RWPE2 (cell line): ENCODE measurements around the gene PRSS27.

Experiments
- ATAC-seq: fragments of 200-7000 bp; cut with Tn5 transposase; 3 replicates; pipeline ENCODE4 v1.9.1; 2021; ENCODE audit warnings: low read depth
- DNase-seq: peaks from one replicate; pipeline ENCODE4 v3.0.0-alpha.2; 2020; ENCODE audit warnings: low spot score
- H3K27ac ChIP-seq: fragments of 450-650 bp; 2 replicates; pipeline ENCODE4 v1.5.1; 2017; ENCODE audit warnings: mild to moderate bottlenecking; ENCODE audit not compliant: poor library complexity, severe bottlenecking
- H3K27me3 ChIP-seq: fragments of 250-450 bp; sonication (Bioruptor Pico); 2 replicates; pipeline ENCODE4 v1.5.1; 2021; ENCODE audit warnings: mild to moderate bottlenecking, moderate library complexity; ENCODE audit not compliant: insufficient read depth, poor library complexity, severe bottlenecking
- H3K36me3 ChIP-seq: fragments of 250-450 bp; sonication (Bioruptor Pico); 2 replicates; pipeline ENCODE4 v1.5.1; 2020; ENCODE audit warnings: low read depth, mild to moderate bottlenecking, moderate library complexity
- H3K4me1 ChIP-seq: fragments of 250-450 bp; sonication (Bioruptor Pico); 2 replicates; pipeline ENCODE4 v1.5.1; 2021; ENCODE audit warnings: mild to moderate bottlenecking, moderate library complexity; ENCODE audit not compliant: insufficient read depth, poor library complexity, severe bottlenecking
- H3K4me3 ChIP-seq: fragments of 250-450 bp; sonication (Bioruptor Pico); 2 replicates; pipeline ENCODE4 v1.5.1; 2021; ENCODE audit warnings: mild to moderate bottlenecking, moderate library complexity; ENCODE audit not compliant: severe bottlenecking
- H3K9me3 ChIP-seq: fragments of 250-450 bp; sonication (Bioruptor Pico); 2 replicates; pipeline ENCODE4 v1.5.1; 2021; ENCODE audit warnings: mild to moderate bottlenecking, moderate library complexity; ENCODE audit not compliant: severe bottlenecking
- CTCF ChIP-seq: fragments of 450-650 bp; IDR thresholded peaks from one replicate; pipeline ENCODE4 v1.5.1; 2017; ENCODE audit warnings: mild to moderate bottlenecking, moderate library complexity; ENCODE audit not compliant: poor library complexity, severe bottlenecking

PRSS27 gene

DNA sequence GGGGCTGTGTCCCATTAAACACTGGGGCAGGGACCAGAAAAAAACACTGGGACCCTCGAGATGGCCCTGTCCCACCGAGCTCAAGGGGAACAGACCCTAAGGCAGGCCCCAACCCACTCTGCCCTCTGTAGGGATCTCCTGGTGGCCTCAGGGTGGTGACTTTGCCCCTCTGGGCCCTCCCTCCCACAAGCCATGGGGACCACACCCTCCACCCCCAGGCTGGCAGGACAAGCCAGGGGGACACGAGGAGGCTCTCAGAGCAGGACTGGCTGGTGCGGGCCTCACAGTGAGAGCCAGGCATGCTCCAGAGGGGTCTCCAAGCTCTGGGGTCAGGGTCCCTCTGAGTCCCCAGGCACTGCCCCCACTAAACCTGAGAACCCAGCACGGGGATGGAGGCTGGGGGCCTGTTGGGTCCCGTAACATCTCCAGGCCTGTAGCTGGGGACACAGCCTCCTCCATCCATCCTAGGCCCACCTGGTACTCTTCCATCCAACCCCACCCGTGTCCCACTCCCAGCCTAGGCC, 17.9 kb upstream of the PRSS27 start:
- Histone ChIP-seq H3K27ac (no peak overlapping the region), H3K4me3 (no peak overlapping the region), H3K27me3 (no peaks in the 10 kb centered on the region), H3K9me3 (no peaks in the 10 kb centered on the region), H3K4me1 (no peaks in the 10 kb centered on the region), H3K36me3 (no peaks in the 10 kb centered on the region)
- DNase-seq (no peak), ATAC-seq (no peak)
- no peak for TF ChIP-seq CTCF

- no peak overlapping the region for H3K4me3 ChIP-seq
- no peaks in the 10 kb centered on the region for H3K4me1 ChIP-seq
- H3K27ac ChIP-seq: no peak overlapping the region
- H3K36me3 ChIP-seq: no peaks in the 10 kb centered on the region
- DNase-seq (no peak), ATAC-seq (no peak)
- H3K9me3 ChIP-seq: no peaks in the 10 kb centered on the region
- TF ChIP-seq CTCF: no peak
- H3K27me3 ChIP-seq: no peaks in the 10 kb centered on the region
Measured at GRCh38 chr16:2737238-2737605, 17.2 kb upstream of the PRSS27 start.

GRCh38 chr16:2736476-2737237, 16.6 kb upstream of the PRSS27 start:
- DNase-seq (no peak), ATAC-seq (no peak)
- Histone ChIP-seq H3K4me3 (no peak overlapping the region), H3K27me3 (no peaks in the 10 kb centered on the region), H3K27ac (no peak overlapping the region), H3K36me3 (no peaks in the 10 kb centered on the region), H3K9me3 (no peaks in the 10 kb centered on the region), H3K4me1 (no peaks in the 10 kb centered on the region)
- no peak for TF ChIP-seq CTCF

- Histone ChIP-seq H3K27me3 (no peaks in the 10 kb centered on the region), H3K36me3 (no peaks in the 10 kb centered on the region), H3K4me1 (no peaks in the 10 kb centered on the region), H3K4me3 (no peak overlapping the region), H3K9me3 (no peaks in the 10 kb centered on the region), H3K27ac (no peak overlapping the region)
- no peak for ATAC-seq
- TF ChIP-seq CTCF: no peak
- no peak for DNase-seq
Measured at GRCh38 chr16:2734844-2735515, 15.0 kb upstream of the PRSS27 start.

DNA sequence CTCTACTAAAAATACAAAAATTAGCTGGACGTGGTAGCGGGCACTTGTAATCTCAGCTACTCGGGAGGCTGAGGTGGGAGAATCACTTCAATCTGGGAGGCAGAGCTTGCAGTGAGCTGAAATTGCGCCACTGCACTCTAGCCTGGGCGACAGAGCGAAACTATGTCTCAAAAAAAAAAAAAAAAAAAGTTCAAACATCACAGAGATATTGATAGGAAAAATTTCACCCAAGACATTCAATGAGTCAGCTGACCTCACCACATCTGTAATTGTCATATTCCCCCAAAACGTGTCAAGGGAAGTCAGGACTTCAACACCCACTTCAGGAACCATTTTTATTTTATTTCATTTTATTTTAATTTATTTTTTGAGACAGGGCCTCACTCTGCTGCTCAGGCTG, 8.0 kb upstream of the PRSS27 start:
- Histone ChIP-seq H3K36me3 (no peaks in the 10 kb centered on the region), H3K4me1 (peaks cover 4% of the 10 kb centered on the region), H3K9me3 (no peaks in the 10 kb centered on the region), H3K4me3 (no peak overlapping the region), H3K27ac (no peak overlapping the region), H3K27me3 (no peaks in the 10 kb centered on the region)
- ATAC-seq (no peak), DNase-seq (no peak)
- no peak for TF ChIP-seq CTCF
